VCaP (cell line): ENCODE measurements around the gene PARP2.

Source experiments
- H3K27ac ChIP-seq: fragments of 450-650 bp; 2 replicates; pipeline ENCODE4 v1.5.1; 2017
- CTCF ChIP-seq: fragments of 450-650 bp; conservative IDR thresholded peaks from 2 replicates; pipeline ENCODE4 v1.5.1; 2017; ENCODE audit warnings: mild to moderate bottlenecking, moderate library complexity

PARP2 gene

GRCh38 chr14:20384886-20385285 is 41.5 kb downstream of the PARP2 start:
- TF ChIP-seq CTCF = no peak

GRCh38 chr14:20386276-20386855 is 42.9 kb downstream of the PARP2 start:
- no peak for TF ChIP-seq CTCF

More at GRCh38 chr14:20384886-20385285, 41.5 kb downstream of the PARP2 start:
- no peak overlapping the region for H3K27ac ChIP-seq

GRCh38 chr14:20387576-20387975 is 44.1 kb downstream of the PARP2 start:
- H3K27ac ChIP-seq = no peak overlapping the region
- TF ChIP-seq CTCF = no peak

More at GRCh38 chr14:20386276-20386855, 42.9 kb downstream of the PARP2 start:
- H3K27ac ChIP-seq = no peak overlapping the region

- TF ChIP-seq CTCF = no peak
- no peak overlapping the region for H3K27ac ChIP-seq
These were observed 44.7 kb downstream of the PARP2 start for GRCh38 chr14:20388159-20388558.

- TF ChIP-seq CTCF = no peak
- H3K27ac ChIP-seq = no peak overlapping the region
These were observed 48.1 kb downstream of the PARP2 start for GRCh38 chr14:20391505-20391904.

- H3K27ac ChIP-seq = no peak overlapping the region
- TF ChIP-seq CTCF = no peak
These were observed 54.1 kb downstream of the PARP2 start for GRCh38 chr14:20397511-20397910.

- no peak overlapping the region for H3K27ac ChIP-seq
- TF ChIP-seq CTCF = no peak
These were observed 57.1 kb downstream of the PARP2 start for GRCh38 chr14:20400589-20400964.
